8988T (cell line): ENCODE data around the gene TRIM9.

Source experiments
- DNase-seq: peaks from one replicate; pipeline ENCODE4 v3.0.0; 2011

The TRIM9 gene

DNA sequence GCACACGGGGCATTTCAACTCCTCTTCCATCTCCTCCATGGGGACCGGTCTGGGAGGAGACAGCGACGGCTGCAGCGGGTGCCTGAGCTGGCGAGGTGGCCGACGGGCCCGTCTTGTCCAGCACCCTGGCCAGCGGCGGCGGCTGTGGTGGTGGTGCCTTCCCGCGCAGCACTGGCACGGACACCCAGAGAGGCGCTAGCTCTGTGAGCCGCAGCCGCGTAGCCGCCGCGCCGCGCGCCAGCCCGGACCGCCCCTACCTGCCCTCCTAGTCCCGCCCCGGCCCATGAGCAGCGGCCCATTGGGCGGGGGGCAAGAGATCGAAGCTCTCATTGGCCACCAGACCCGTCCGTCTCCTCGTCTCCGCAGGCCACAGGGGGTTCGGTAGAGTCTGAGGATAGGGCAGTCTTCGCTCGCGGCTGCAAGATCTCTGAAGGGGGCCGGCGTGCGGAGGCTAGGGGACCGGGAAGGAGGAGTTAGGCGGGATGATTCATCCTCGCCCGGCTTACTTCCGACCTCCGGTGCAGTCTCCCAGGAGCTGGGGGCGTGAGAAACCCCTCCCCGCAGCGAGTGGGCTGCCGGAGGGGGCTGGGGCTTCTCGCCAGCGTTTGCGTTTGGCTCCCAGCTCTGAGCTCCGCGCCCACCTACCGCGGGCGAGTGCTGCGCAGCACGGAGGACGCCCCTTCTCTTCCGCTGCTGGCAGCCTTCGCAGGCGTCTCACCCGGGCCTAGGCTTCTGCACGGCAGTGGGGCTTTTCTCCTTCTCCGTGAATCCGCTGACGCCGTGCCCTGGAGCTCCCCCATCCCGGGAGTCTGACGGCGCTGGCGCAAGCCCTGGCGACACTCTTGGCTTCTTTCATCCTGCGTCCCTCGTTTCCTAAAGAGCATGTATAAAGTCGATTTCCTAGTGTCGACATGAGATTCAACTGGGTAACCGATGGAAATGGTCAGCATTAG lies at the start of gene TRIM9:
Gene TRIM9 (minus strand): TSS at position 205 of the 953 bp plus-strand sequence. CDS start 166 bp downstream, at position 39.
- DNase-seq: peak; percentile 96

DNA sequence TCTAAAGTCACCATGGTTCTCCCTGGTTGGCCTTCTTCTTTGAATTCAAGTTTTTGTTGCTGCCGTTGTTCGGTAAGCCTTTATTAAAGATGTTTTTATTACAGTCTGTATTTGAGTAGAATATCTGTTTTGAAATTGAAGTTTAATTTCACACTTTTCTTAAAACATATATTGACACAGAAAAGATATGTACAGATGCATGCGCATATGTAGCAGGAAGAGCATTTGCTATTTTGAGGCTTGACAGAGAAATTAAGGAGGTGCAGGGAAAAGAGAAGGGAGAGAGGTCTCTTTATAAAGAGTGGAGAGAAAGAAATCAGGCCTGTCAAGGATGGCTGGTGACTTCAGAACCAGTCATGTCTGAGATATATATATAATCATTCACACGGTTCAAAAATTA lies 46.0 kb upstream of the TRIM9 start:
- DNase-seq: no peak

DNA sequence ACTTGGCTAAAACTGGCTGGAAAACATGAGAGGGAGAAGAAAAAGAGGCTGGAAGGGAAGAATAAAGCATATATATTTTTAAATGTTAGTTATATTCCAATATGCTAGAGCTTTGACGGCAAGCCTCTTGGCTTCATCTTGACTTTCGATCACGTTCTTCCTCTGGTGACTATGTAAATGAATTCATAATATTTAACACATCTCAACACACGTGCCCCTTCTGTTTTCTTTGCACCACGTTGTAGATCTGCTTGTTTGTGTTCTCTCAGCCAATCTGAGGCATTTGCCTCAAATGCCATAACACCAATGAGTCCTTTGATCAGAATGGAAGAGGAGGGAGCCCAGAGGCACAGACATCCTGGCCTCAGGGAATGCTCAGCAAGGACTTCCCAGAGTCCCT lies 45.4 kb upstream of the TRIM9 start:
- DNase-seq: no peak

DNA sequence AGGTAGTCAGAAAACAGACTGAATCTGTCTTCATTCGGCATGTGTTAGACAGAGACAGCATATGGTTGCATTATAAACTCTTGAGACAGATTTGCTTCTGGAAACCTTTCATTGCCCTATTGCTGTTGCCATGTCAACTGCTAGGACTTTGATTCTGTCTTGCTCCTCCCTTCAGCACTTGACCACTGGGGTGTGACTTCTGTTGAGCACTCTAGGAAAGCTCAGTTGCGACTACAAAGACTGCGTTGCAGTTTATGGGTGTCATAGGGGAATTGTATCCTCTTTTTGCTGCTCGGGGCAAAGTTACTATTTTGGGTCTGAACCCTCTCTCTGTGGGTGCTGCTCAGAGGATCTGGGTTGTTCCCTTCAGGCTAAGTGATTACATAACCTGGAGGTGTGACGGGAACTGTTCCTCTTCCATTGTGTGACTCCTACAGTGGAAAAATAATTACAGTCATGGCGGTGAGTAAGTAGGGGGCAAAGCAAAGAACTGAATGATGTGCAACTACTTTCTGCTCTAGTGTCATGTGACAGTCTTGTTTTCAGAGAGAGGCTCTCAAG lies 44.3 kb upstream of the TRIM9 start:
- DNase-seq: no peak

DNA sequence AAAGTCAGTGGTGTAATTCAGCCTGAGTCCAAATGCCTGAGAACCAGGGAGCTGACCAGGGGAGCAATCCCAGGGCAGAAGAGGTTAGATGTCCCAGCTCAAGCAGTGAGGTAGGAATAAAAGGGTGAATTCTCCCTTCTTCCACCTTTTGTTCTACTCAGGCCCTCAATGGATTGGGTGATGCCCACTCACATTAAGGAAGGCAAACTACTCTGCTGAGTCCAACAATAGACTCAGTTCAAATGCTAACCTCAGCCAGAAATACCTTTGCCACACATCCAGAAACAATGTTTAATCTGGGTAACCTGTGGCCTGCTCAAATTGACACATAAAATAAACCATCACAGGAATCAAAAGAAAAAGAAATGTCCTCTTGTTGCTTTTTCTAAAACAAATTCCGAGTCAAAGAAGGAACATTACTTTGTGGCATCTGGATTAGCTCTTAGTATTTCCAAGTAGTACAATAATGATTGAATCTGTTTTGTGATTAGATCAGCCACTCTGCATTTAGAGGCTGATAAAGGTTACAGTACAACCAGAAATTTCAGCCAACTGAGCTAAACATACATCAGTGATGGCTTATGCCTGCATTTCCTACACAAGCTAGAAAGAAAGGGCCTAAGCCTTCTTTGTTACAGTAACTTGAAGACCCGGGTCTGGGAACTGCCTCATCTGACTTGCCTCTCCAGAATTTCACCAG lies 43.6 kb upstream of the TRIM9 start:
- DNase-seq: no peak

DNA sequence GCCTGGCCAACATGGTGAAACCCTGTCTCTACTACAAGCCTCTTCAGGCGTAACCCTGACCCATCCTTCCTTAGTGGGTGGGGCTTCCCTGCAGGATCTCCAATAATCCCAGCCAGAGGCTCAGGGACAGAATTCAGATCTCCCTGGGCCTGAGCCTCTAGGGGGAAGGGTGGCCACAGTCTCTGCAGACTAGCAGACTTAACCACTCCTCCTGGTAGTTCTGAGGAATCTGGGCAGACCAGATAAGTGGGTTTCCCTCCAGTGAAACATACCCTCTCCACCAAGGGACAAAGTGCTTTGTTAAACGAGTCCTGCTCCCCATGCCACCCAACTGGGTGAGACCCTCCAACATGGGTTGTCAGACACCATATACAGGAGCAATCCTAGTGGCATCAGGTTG lies 36.6 kb upstream of the TRIM9 start:
- no peak for DNase-seq

DNA sequence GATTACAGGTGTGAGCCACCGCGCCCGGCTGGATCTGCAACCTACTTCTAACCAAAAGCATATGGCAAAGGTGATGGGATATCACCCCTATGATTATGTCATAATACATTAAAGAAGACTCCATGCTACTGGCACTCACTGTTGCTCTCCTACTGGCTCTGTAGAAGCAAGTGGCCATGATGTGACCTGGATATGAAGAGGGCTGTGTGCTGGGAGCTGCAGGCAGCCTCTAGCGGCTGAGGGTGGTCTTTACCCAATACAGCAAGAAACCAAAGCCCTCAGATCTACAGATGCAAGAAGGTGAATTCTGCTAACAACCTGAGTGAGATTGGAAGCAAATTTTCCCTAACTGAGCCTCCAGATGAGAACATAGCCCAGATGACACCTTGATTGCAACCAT lies 34.2 kb upstream of the TRIM9 start:
- no peak for DNase-seq

DNA sequence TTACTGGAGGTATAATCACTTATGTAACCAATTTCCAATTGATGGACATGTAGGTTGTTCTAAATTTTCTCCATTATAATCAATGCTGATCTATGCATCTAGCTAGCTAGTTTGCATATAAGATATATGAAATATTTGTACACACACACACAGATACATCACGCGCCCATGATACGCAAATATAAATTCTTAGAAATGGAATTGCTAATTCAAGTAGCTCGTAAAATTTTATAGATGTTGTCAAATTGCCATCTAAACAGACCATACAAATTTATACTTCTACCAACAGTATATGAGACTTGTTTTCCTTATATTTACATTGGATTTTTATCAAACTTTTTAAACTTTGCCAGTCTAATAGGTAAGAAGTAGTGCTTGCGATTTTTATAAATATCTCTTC lies 29.1 kb upstream of the TRIM9 start:
- no peak for DNase-seq

DNA sequence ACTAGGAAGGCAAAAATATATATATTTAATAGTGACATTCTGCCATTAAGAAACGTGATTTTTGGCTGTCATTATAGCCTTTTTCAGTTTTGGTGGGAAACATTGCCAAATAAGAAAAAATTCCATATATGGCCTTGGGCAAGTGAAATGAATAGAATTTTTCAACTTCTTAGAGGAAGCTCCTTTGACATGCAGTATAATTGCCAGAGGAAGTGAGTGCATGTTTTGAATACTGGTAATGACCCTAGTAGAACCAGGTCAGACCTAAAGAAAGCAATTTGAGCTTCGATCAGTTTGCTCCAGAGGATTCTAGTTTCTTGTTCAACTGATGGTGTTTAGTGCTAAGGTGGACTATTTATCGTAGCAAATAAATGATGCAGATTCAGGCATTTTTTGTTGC lies 26.2 kb upstream of the TRIM9 start:
- no peak for DNase-seq

DNA sequence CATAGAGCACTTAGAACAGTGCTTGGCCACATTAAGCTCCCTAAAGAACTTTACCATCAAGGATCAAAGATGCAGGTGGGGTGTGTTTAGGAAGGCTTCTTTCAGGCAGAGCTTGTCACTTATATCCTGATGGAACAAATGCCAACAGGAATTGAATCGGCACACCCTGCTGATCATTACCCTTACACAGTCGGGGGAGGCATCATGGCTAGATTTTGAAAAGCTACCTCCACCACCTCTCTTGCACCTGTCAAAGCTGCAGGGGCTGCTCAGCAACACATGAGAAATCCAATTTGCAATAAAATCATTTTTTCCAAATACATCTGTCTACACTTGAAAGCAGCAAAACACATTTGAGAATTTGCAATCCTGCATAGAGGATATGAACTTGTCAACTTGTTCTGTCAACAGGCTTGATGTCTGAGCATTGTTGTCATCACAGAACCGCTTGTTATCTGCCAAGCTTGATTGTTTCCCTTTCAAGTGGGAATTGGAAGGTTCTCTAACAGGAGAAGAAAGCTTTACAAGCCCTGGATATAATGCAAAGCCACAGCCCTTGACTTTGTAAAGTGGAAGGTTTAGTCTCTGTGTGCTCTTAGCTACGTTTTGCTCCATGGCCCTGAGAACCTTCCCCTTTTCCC lies 24.6 kb upstream of the TRIM9 start:
- DNase-seq: no peak

DNA sequence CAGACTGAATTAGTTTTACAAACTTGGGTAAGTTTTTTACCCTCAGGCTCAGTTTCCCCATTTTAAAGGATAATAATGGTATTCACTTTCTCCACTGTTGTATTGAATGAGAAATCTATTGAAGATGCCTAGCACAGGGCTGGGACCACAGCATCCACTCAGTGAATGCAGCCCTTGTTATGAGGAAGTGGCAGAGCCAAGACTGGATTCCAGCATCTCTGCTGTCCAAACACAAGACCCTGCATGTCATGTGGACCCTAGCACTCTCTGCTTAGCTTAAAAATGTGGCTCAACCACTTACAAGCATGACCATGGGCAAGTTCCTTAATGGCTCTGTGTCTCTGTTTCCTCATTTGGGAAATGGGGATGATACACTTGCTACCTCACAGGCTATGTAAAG lies 24.1 kb upstream of the TRIM9 start:
- DNase-seq: no peak

DNA sequence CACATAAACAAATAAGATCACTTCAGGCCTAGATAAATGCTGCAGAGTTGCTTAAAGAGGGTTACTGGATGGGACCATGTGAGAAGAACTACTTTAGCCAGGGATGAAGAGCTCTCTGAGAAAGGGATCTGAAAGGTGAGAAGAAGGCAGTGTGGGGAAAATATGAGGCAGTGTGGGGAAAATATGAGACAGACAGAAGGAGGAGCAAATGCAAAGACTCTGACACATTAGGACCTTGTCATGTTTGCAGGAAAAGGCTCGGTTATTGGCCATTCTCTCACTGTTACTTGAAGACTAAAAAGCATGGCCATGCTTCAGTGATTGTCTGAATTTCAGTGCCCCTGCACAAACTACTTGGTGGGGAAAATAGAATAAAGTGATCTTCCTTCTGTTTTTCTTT lies 22.7 kb upstream of the TRIM9 start:
- no peak for DNase-seq

DNA sequence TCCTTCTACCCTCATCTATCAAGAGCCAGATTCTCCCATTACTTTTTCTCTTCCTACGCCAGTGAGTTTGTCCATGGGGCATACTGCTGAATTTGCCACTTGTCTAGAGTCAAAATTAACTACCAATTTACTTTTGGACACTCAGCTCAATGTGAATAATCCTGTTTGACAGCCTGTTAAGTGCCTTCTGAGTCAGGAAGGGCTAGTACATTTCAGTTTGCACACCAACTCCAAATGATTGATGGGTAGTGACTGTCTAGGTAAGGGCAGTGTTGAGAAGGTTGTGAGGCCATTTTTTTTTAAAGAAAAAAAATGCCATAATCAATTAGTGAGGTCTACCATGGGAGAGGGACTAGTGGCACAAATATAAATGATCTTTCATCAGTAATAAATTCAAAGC lies 21.8 kb upstream of the TRIM9 start:
- no peak for DNase-seq

DNA sequence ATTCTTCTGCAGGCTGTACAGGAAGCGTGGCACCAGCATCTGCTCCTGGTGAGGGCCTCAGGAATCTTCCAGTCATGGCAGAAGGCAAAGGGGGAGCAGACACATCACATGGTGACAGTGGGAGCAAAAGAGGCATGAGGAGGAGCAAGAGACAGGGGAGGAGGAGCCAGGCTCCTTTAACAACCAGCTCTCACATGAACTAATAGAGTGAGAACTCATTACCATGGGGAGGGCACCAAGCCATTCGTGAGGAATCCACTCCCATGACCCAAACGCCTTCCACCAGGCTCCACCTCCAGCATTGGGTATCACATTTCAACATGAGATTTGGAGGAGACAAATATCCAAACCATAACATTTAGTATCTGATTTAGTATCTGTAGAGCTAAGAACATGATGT lies 14.7 kb upstream of the TRIM9 start:
- no peak for DNase-seq

DNA sequence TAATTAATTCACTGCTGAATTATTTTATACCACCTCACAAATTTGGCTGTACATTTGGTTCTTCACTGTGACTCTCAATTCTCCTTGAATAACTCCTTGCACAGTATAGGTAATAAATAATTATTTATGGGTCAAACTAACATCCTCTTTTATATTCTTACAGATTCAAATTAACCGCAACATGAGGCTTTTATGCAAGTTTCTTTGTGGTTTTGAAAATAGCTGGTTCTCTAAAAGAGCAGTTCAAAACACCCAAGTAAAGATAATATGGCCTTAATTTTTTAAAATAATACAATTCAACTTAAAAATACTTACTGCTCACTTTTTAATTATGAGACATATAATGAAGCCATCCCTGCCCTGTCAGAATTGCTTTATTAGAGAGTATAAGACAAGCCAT lies 12.9 kb upstream of the TRIM9 start:
- DNase-seq: no peak

DNA sequence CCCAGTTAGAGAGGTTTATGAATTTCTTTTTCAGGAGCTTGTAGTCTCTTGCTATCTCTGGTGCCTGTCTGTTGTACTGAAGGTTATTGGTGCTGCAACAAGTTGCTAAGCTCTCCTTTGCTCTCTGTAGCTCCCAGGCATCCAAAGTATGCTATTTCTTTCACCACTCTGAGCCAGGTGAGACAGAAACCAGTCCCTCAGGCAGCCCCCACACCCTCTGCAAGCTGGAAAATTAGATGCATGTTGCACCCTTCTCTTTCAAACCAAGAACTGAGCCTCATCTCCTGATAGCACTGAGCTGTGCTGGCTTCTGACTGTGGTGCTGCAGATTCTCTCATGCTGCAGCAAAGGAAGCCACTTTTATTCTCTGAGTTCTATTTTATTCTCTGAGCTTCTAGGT lies 9.6 kb upstream of the TRIM9 start:
- no peak for DNase-seq

DNA sequence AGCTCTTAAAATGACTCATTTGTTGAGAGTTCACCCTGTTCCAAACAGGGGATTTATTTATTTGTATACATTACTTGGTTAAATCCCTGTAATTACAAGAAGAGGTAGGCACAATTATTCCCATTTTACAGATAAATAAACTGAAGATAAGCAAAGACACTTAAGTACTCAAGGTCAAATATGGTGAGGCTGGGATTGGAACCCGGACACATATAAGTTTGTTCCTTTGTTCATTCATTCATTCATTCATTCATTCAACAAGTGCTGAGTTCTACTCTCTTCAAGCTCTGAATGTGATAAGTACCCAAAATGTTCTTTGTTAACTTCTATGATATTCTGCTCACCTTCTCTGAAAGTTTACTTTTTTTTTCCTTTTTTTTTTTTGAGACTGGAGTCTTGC lies 2.4 kb upstream of the TRIM9 start:
- no peak for DNase-seq

DNA sequence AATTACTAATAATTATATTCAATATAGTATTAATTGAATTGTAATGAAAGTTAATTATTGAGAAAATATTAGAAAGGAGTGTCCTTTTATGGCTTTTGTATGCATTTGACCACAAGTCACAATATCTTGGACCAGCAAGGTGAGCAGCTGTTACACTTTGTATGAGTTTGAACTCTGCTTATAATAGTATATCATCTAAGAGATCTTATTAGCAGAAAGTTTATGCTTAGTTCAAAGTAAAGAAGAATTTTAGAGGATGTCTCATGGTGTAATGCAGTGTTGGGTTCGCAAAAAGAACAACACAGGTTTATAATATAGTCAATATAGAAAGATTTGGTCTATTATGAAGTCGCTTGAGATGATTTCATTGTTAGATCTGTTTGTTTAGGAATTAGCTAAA lies 2.0 kb upstream of the TRIM9 start:
- DNase-seq: no peak

DNA sequence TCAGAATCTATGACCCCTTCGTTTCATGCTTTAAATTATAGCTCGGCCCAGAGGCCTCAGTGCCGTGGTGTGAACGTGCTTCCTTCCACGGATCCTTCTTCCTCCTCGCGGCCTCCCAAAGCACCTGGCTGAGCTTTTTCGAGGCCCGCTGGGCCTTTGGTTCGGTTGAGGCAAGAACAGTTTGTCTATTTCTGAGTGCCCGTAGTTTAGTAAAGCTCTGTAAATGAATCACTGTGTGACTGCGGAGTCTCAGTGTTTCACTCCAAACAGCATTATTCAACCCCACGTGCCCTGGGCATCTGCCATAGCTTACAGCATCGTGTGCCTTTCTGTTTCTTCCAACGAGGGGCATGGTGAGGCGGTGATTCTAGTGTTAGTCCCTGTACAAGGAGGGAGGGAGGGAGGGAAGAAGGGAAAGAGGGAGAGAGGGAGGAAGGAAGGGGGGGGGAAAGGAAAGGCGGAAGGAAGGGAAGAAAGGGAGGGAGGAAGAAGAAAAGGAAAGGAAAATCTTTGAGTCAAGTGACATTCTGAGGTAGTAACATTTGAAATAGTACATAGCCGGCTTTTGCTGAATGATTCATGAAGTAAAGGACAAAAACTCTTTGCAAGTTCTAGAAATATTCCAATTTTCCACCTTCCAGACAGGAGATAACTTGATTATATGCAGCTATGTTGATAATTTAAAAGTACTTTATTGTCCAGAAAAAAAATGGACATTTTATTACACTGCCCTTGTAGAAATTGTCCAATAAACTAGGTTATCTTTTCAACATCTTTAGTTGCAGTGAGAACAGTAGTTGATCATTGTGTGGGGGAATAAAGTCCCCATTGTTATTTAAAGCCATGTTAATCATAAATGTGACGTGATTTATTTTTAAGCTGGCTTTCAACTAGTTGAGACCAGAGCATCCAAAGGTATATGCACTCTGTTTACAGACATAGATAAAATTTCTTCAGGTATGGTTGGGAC lies 1.2 kb upstream of the TRIM9 start:
- no peak for DNase-seq

DNA sequence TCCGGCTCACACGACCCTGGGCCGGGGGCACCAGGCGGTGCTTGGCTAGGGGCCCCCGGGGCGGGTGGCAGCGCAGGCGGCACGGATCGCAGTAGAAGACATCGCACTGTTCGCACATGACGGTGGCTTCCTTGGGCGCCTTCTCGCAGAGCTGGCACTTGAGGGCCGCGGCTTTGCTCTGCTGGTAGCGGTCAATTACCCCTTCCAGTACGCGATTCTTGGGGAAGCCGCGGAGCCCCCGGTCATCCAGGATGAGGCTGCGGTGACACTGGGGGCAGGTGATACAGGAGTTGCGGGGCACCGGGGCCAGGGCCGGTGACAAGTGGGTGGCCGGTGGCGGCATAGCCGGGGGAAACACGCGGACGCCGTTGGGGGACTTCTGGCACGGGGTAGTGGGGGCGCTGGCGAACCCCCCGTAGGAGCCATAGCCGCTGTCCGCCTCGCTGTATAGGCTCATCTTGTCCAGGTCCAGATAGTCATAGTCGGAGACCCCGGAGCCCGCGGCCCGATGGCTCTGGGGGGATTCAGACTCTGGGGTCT lies 553 bp downstream of the TRIM9 start:
- no peak for DNase-seq

DNA sequence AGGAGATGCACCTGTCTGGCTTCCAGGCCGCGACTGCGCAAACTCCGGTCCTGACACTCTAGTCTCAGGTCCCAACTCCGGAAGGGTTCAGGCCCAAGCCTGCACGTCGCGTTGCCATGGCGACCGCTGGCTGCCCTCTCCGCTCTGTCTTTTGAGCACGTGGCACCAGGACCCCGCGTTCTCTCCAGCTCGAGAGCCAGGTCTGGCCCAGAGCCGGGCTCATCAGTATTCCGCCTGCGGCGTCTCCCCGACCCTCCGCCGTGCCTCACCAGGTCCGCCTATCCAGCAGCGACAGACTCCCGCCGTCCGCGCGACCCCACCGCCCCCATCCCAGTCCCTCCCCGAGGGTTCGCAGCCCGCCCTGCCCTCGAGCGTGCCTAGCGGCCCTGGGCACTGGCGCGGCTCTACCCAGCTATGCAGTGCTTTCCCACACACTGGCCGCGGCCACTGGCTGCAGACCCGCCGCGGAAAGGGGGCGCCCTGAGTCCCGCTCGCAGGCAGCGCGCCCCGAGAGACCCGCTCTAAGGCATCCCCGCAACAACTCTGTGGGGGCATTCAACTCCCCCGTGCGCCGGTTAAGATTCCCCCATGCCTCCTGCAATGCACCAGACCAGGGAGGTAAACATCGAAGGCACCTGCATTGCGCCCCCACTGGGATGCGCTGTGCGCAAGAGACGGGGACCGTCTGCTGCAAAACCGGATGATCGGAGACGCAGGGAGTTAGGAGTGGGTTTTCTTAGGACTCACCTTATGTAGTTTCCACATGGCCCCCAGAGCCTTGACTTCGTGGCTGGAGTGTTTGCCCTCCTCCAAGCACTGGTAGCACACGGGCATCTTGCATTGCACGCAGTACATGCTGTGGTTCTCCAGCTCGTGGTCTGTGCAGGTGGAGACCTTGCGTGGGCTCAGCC lies 1.3 kb downstream of the TRIM9 start:
- no peak for DNase-seq
